Measurements from ENCODE around the gene TRPV5. TPM values are rescaled to one million over a fixed set of nuclear protein-coding genes. Genes with fewer than 3 reads are reported as not detected.

The TRPV5 gene
- total RNA-seq, 1 donor from 2014 or later, result not detected

- no peak for ATAC-seq
- intact Hi-C loops (cut with micrococcal nuclease), result no loop called here
Observed at GRCh38 chr7:142914121-142914520, 19.4 kb downstream of the TRPV5 start.

DNA sequence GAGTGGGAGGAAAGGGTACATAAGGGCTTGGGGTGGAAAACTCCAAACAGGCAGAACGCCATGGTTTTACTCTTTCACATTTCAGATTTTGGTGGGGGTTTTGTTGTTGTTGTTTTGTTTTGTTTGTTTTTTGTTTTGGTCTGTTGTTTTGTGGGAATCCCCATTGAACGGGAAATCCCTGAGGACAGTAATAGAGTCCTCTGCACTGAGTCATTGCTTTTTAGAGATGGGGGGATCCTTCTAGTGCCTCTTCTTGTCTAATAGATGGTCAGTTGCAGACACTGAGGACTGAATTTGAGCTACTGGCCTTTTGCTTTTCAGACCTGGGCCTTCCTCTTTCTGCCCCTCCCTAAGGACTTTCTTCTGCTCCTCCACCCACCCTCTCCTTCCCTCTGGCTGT lies 20.0 kb downstream of the TRPV5 start:
- ATAC-seq (no peak), DNase-seq (no peak)
- intact Hi-C loops (cut with micrococcal nuclease), result no loop called here

More at GRCh38 chr7:142914121-142914520, 19.4 kb downstream of the TRPV5 start:
- DNase-seq, result no peak

DNA sequence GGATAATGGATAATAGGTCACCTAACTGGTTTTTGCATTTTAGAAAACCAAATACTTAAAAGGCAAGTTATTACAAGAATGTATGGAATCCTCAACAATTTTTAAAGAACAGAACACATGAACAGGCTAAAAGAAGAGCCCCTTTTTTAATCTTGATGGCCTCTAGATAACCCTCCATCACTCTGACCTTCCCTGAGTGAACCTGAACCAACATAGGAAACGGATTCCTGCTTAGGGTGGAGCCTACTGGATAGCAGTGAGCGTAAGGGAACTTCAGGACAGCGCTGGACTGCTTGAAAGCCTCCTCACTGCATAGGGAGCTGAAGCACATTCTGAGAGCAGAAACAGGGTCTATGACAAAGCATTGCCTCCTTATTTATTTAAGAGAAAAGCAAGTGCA lies 20.5 kb downstream of the TRPV5 start:
- ATAC-seq (no peak), DNase-seq (no peak)
- intact Hi-C loops (cut with micrococcal nuclease), result no loop called here

- DNase-seq, result no peak
Observed at GRCh38 chr7:142910481-142910880, 23.1 kb downstream of the TRPV5 start.

DNA sequence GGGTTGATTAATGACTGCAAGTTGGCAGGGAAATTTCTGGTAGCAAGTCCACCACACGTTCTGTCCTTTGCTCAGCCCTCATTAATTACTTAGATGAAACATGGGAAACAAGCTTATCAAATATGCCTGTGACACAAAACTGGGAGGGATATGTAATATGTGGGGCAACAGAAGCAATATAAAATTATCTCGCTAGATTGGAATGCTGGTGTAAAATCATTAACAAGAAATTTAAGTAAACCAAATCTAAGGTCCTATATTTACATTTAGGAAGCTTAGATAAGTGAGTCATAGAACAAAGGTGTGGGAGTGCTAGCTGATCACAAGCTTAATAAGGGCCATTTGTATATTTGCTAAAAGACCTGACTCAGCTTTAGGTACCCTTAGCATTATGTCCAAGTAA lies 23.5 kb downstream of the TRPV5 start:
- ATAC-seq (no peak), DNase-seq (no peak)
- intact Hi-C loops (cut with micrococcal nuclease), result no loop called here

More at GRCh38 chr7:142910481-142910880, 23.1 kb downstream of the TRPV5 start:
- no peak for ATAC-seq
- intact Hi-C loops (cut with micrococcal nuclease), result no loop called here

- DNase-seq (no peak), ATAC-seq (no peak)
- intact Hi-C loops (cut with micrococcal nuclease), result no loop called here
Observed at GRCh38 chr7:142908921-142909890, 24.3 kb downstream of the TRPV5 start.

- ATAC-seq, result no peak
- no peak for DNase-seq
- intact Hi-C loops (cut with micrococcal nuclease), result no loop called here
Observed at GRCh38 chr7:142908290-142908689, 25.3 kb downstream of the TRPV5 start.

- intact Hi-C loops (cut with micrococcal nuclease), result no loop called here
- no peak for ATAC-seq
- DNase-seq, result no peak
Observed at GRCh38 chr7:142906643-142907042, 26.9 kb downstream of the TRPV5 start.

- DNase-seq (no peak), ATAC-seq (no peak)
- intact Hi-C loops (cut with micrococcal nuclease), result no loop called here
Observed at GRCh38 chr7:142905759-142906158, 27.8 kb downstream of the TRPV5 start.

- no peak for ATAC-seq
- intact Hi-C loops (cut with micrococcal nuclease), result no loop called here
- no peak for DNase-seq
Observed at GRCh38 chr7:142904128-142904527, 29.4 kb downstream of the TRPV5 start.

- no peak for ATAC-seq
Observed at GRCh38 chr7:142901426-142902259, 31.9 kb downstream of the TRPV5 start.

DNA sequence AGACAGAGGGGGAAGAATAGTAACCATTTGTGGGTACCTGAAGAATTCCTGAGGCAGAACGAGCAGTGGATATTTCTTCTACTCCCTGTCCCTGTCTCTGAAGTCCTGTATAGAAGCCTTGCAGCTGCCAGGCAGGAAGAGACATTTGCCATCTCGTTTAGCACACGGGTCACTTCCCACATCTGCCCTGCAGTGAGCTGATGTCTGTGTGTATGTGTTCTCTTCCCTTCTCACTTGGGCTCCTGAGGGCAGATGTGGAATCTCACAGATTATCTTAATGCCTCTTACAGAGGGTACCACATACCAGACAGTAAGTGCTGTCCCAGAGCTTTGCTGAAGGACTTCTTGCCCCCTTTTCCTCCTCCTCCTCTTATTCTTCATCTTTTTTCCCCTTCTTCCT lies 33.9 kb downstream of the TRPV5 start:
- no peak for ATAC-seq
- no peak for DNase-seq
- intact Hi-C loops (cut with micrococcal nuclease), result no loop called here

More at GRCh38 chr7:142901426-142902259, 31.9 kb downstream of the TRPV5 start:
- DNase-seq, result no peak
- intact Hi-C loops (cut with micrococcal nuclease), result no loop called here

DNA sequence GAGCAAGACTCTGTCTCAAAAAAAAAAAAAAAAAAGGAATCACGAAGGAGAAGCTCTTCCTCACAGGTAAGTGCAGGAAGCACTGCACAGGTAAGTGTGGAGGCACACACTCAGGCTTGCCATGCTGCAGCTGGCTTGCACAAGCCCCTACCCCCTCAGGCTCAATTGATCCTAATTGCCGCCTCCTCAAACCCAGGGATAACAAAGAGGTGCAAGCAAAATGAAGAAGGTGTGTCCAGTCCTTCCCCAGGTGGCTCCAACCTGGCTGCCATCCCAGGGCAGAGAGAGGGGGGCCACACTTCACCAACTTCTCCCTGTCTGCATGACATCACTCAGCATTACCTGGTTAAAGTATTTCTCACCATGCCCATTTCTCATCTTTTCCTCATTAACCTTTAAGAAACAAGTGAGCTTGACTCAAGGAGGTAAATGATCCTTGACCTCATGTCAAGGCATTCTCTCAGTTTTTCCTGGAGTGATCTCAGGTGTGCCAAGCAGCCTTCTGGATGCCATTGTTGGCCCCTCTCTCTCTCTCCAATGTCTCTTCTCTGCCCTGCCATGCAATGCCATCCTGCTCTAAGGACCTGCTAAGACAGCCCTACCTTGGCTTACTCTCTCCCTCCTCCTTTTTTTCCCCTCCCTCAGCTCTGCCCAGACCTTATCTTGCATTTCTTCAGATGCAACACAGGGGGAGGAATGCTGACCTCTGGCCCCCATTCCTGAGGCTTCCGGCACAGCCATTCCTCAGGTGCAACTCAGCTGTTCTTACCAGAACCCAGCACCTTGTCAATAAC lies 35.0 kb downstream of the TRPV5 start:
- ATAC-seq, result no peak
- intact Hi-C loops (cut with micrococcal nuclease), result no loop called here
- no peak for DNase-seq

DNA sequence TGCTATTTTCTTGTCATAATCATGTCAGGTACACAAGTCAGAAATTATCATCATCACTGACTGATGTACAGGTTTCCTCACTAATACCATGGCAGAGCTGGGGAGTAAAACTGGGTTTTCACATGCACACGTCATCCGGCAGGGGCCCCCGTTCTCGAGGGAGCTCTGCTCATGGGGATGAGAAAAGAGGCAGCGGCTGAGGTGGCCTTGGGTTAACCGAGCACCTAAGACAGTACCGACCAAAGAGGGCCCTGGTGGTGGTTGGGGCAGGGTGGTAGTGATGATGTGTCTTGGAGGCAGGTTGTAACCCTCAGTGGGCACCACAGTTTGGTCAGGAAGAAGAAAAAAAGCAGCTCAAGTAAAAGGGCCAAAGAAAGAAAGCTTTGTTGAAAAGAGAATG lies 35.9 kb downstream of the TRPV5 start:
- intact Hi-C loops (cut with micrococcal nuclease), result no loop called here
- DNase-seq (no peak), ATAC-seq (no peak)

GRCh38 chr7:142896741-142897379 lies 36.7 kb downstream of the TRPV5 start:
- intact Hi-C loops (cut with micrococcal nuclease), result no loop called here
- ATAC-seq (no peak), DNase-seq (no peak)

DNA sequence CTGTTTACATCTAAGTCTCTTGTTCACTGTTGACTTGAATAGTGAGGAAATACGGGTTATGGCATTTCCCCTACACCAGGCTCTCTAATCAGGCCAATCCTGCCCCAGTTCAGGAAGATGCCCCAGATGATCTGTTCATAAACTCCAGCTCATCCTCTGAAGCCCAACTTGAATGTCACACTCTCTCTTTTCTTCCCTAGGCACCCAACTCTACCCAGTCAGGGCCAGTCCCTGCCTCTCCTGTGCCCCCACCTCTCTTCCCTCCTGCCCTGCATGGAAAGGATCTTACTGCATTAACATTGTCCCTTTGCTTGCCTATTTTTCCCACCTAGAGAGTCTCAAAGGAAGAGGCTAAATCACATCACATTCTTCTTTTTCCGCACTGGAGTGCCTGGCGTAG lies 37.4 kb downstream of the TRPV5 start:
- DNase-seq, result no peak
- intact Hi-C loops (cut with micrococcal nuclease), result no loop called here
- ATAC-seq, result no peak

DNA sequence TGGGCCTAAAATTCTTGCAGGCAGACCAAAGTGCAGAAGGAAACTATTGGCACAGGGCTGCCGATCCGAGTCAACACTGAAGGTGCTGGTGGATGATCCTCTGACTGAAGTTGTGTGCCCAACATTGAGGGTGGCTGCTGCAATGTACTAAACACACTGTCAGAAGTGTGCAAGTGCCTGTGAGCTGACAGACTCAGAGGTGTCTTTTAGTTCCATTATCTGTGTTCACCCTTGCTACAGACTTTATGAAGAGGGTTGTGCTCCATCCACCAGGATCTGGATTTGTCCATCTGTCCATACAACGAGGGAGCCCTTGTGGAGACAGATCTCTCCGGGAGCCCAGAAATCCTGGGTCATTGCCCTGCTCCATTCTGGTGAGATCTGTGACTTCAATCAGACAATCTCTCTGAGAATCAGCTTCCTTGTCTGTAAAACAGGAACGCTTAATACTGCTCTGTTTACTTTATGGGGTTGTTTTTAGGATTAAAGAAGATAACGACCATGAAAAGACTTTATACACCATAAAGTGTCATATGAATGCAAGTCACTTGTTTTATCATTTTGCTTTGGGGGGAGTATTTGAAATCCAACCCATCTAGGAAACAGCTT lies 38.5 kb downstream of the TRPV5 start:
- no peak for DNase-seq
- intact Hi-C loops (cut with micrococcal nuclease), result no loop called here
- ATAC-seq, result no peak

All from left ventricle myocardium superior (tissue), 1 donor.